Fibroblast of pulmonary artery (primary cell): ENCODE results near the gene MT1B.
"Not testable (repeated sequence)": the region's sequence is repeated elsewhere in the genome, so short reads cannot be mapped to it uniquely, and the experiment has no call there.

Experiments
- DNase-seq: peaks from one replicate; pipeline ENCODE4 v3.0.0-alpha.2; 2010; ENCODE audit warnings: low read depth
- H3K4me3 ChIP-seq: replicated peaks from 2 replicates; pipeline ENCODE4 v1.5.1; 2011; ENCODE audit warnings: low read depth, mild to moderate bottlenecking, control low read depth, low read length, moderate library complexity
- CTCF ChIP-seq: IDR thresholded peaks from 2 replicates; pipeline ENCODE4 v1.5.1; 2011; ENCODE audit warnings: mild to moderate bottlenecking, control low read depth, low read length, inconsistent platforms; ENCODE audit errors: missing control alignments

The MT1B gene

GRCh38 chr16:56618138-56618537, 33.5 kb upstream of the MT1B start:
- TF ChIP-seq CTCF = no peak
- H3K4me3 ChIP-seq = no peak overlapping the region
- DNase-seq = no peak

GRCh38 chr16:56620339-56620897, 31.3 kb upstream of the MT1B start:
- no peak for DNase-seq
- H3K4me3 ChIP-seq = no peak overlapping the region
- no peak for TF ChIP-seq CTCF

GRCh38 chr16:56621665-56622445, 29.8 kb upstream of the MT1B start:
- H3K4me3 ChIP-seq, DNase-seq: not testable (repeated sequence)

- not testable (repeated sequence) for DNase-seq, H3K4me3 ChIP-seq
Measured at GRCh38 chr16:56623184-56623583, 28.5 kb upstream of the MT1B start.

- no peak for DNase-seq
- H3K4me3 ChIP-seq = no peak overlapping the region
- TF ChIP-seq CTCF = no peak
Measured at GRCh38 chr16:56623637-56624036, 28.0 kb upstream of the MT1B start.

GRCh38 chr16:56625140-56625942, 26.3 kb upstream of the MT1B start, which contains the start of gene MT1E:
MT1E (plus strand) TSS chr16:56625781; CDS start chr16:56625852, 71 bp downstream.
- peak; percentile 82 for DNase-seq
- H3K4me3 ChIP-seq = peak within 1 kb of the TSS; percentile 66
- no peak for TF ChIP-seq CTCF

GRCh38 chr16:56625943-56626654, 25.6 kb upstream of the MT1B start:
- H3K4me3 ChIP-seq = peak overlapping the region; percentile 66
- TF ChIP-seq CTCF = no peak
- peak; percentile 79 for DNase-seq
